ACHN (cell line): ENCODE measurements around the gene OR6Y1.

ENCODE experiments used
- DNase-seq: peaks from one replicate; pipeline ENCODE4 v3.0.0-alpha.2; 2015
- in situ Hi-C: cut with HindIII; loops from 2 replicates; pipeline ENCODE4 v1.10.0; 2017; ENCODE audit warnings: low sequenced_read_pairs, low pct_ligation_motif_present, low pct_unique_long_range_greater_than_20kb

The OR6Y1 gene, protein sequence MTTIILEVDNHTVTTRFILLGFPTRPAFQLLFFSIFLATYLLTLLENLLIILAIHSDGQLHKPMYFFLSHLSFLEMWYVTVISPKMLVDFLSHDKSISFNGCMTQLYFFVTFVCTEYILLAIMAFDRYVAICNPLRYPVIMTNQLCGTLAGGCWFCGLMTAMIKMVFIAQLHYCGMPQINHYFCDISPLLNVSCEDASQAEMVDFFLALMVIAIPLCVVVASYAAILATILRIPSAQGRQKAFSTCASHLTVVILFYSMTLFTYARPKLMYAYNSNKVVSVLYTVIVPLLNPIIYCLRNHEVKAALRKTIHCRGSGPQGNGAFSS

DNA sequence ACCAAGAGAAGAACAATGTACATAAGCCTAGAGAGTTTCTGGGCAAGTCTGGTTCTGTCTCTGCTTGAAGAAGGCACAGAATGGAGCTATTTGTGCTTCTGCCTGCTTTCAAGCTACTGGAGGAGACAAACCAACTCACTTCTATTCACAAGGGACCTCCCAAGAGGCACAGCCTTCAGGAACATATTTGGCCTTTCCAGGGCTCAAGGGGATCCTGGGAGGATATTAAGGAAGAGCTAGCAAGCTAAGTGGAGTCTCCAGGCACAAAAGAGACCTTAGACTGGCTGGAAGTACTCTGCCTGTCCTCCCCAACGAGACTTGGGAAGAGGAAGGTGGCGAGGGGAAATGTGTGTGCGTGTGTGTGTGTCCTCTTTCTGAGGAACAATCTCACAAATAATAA is at the start of gene OR6Y1:
Gene OR6Y1, minus strand, starts transcription at position 54 of the 400 bp plus-strand sequence. CDS start 6,300 bp downstream, outside the sequence.
- in situ Hi-C loops, result no loop called here
- no peak for DNase-seq

DNA sequence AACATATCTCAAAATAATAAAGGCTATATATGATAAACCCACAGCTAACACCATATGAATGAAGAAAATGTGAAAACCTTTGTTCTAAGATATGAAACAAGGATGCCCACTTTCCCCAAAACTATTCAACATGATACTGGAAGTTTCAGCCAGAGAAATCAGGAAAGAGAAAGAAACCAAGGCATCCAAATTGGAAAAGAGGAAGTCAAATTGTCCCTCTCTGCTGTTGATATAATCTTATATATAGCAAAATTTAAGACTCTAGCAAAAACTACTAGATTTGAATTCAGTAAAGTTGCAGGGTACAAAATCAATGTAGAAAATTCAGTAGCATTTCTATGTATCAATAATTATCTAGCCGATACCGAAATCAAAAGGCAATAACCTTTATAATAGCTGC is 46.5 kb upstream of the OR6Y1 start:
- in situ Hi-C loops, result no loop called here
- DNase-seq, result no peak

DNA sequence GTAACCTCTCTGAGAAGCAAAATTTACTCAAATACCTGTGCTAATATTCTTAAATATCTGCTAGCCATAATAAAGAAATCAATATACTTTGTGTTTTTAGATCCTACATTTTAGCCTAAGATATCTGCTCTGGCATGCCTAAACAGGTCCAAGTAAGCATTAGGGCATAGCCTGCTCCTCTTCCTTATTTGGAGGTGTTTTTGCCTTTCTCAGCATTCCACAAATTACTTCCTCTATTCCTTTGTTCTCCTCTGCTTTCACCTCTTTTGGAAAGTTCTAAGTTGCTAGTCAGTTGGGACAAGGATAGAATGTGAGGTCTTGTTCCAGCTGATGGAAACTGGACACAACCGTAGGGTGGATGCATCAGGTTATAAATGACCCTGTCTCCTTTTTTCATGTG is 32.7 kb upstream of the OR6Y1 start:
- in situ Hi-C loops, result no loop called here
- DNase-seq, result no peak

DNA sequence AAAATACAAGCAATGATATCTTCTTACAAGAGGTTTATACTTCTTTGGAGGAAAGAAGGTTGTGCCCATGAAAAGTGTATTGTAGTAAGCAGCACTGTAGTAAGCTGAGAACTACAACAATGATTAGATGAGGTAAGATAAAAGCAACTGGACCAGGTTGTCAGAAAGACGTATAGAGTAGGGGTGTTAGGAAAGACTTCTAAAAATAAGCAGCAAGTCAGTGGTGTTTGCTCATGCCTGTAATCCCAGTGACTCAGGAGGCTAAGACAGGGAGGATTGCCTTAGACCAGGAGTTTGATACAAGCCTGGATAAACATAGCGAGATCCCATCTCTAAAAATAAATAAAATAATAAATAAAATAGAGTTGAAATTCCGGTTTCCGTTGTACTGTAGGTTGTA is 29.8 kb upstream of the OR6Y1 start:
- no peak for DNase-seq
- in situ Hi-C loops, result no loop called here

DNA sequence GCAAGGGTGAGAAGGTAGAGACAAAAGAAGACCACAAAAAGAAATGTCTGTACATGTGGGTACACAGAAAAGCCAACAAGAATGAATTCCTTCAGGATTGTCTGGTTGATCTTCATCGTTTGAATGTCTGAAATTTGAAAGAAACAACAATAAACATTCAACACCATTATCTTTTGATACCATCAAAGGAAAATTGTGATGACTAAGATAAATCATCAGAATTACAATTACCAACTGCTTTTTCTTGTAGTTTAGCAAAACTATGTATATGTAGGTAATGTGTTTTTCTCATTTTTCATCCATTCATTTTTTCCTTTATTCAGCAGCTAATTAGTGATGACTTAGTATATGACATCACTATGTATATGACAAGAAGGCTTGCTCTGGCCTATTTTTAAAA is 25.5 kb upstream of the OR6Y1 start, which contains the start of gene OR10X1:
Gene OR10X1, minus strand, starts transcription at position 167 of the 400 bp plus-strand sequence. Its CDS starts 0 bp downstream, at position 167.
- in situ Hi-C loops, result no loop called here
- no peak for DNase-seq

DNA sequence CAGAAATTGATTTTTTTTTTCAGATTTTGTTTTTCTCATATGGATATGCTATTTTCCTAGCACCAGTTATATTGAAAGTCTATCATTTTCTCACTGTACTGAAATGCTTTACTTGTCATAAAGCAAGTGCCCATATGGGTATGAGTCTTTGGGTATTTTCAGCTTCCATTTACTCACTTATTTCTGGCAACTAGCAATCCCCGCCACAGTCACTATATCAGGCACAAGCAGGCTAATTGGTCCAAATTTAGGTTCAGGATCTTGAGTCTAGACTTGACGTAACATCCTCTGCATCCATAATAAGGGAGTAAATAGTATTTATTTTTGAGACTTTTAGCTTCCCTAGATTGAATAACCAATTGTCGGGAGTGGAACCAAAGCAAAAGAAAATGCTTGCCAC is 23.4 kb upstream of the OR6Y1 start:
- no peak for DNase-seq
- in situ Hi-C loops, result no loop called here

DNA sequence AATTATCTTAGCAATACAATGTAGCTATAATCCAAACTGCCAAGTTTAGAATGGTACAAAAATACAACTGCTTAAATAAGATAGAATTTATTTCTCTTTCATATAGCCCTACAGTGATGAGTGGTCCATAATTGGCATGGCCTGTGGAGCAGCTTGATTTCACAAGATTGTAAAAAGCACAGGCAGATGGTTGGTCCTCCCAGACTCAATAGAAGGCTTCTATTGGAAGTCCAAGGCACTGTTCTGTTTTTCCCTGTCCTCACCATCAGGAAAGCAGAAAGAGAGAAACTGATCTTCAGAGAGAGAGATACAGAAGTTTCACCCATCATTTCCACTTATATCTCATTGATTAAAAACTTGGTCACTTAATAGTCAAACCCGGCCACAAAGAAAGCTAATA is 18.0 kb upstream of the OR6Y1 start:
- in situ Hi-C loops, result no loop called here

DNA sequence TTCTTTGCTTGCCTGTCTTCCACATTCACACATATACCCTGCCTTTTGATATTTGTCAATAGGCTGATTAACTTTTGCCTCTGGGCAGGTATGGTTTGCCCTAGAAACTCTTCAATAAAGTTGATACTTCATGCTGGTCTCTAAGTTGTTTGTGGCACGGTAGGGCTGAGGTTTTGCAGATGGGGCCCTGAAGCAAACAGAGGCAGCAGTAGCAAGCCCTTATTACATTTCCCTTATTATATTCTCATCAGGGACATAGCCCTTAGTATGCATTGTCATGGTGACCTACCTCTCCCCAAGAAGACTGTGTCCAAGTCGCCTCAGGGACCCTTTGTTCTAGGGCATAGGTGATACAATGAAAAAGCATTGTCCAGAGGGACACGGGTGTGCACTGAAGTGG is 16.3 kb upstream of the OR6Y1 start, which contains the start of gene OR6P1:
Gene OR6P1, minus strand, starts transcription at position 101 of the 400 bp plus-strand sequence. CDS start 6,976 bp downstream, outside the sequence.
- in situ Hi-C loops, result no loop called here

More for the DNA sequence above, 18.0 kb upstream of the OR6Y1 start:
- no peak for DNase-seq

DNA sequence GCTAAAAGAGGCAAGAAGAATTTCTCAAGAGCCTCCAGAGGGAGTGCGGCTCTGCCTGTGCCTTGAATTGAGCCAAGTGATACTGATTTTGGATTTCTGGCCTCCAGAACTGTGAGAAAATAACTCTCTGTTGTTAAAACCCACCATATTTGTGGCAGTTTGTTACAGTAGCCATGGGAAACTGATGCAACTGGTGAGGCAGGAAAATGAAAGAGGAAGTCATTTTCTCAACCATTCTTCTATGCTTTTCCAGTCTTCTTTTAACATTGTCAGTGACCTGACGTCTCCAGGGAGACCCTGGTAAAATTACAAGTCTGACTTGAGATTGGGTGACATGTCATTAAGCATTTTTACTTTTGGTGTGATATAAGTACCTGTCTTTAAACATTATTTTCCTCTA is 10.4 kb upstream of the OR6Y1 start:
- DNase-seq, result no peak
- in situ Hi-C loops, result no loop called here

More for the DNA sequence above, 16.3 kb upstream of the OR6Y1 start, which contains the start of gene OR6P1:
- no peak for DNase-seq

DNA sequence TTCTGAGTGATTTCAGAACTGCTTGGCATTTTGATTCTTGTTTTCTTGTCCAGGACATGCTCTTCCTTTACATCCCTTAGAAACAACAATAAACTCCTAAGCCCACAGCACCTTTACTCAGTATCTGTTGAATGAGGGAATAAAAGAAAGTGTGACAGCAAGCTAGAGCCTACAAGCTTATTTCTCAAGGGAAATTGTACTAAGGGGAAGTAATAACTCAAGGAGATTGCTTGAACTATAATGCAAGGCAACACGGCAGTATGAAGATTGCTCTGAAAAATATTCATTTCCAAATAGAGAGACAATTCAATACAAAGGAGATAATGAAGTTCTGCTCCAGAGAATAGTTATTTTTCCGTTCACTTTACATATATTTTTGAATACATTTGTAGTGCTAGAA is 9.6 kb upstream of the OR6Y1 start:
- in situ Hi-C loops, result no loop called here

DNA sequence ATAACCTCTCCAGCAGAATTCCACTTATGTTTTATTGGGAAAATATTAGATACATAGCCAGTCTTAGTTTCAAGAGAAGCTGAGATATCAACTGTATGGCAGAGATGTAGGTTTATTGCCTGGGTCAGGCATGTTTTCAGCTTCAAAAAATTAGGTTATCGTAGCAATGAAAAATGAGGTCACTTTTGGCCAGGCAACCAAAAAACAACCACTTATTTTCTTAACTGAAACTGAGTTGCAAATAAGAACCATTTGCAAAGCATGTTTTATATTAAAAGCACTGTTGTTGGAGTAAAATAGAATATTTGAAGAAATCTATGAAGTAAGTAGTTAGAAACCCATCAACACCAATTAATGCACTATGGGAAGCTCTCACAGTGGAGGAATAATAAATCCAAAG is 5.5 kb upstream of the OR6Y1 start:
- in situ Hi-C loops, result no loop called here
- DNase-seq, result no peak

More for the DNA sequence above, 9.6 kb upstream of the OR6Y1 start:
- no peak for DNase-seq

DNA sequence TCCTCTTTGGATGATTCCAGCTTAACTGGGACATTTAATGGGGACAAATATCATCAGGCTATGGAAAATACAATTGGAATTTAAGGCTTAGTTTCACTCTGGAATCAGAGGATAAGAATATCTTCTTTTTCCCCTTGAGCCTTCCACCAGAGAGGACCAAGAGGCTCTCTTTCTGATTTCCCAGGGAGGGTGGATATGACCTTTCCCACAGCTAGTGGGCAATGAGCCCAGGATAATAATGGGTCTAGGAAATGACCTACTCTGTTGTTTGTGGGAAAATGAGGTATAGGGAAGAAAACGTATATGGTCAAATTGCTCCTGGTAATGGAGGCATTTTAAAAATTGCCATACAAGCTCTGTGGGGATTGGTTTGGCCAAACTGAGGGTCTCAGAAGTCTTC is 1.9 kb downstream of the OR6Y1 start:
- in situ Hi-C loops, result no loop called here

DNA sequence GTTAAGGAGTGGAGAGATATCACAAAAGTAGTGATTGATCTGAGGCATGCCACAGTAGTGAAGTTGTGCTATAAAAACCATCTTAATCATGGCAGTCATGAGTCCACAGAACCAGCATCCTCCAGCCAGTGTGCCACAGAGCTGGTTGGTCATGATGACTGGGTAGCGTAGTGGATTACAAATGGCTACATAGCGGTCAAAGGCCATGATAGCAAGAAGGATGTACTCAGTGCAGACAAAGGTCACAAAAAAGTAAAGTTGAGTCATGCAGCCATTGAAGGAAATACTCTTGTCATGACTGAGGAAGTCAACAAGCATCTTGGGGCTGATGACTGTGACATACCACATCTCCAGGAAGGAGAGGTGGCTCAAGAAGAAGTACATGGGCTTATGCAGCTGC is 6.7 kb downstream of the OR6Y1 start:
- in situ Hi-C loops, result no loop called here
- DNase-seq, result no peak

More for the DNA sequence above, 1.9 kb downstream of the OR6Y1 start:
- DNase-seq, result no peak

DNA sequence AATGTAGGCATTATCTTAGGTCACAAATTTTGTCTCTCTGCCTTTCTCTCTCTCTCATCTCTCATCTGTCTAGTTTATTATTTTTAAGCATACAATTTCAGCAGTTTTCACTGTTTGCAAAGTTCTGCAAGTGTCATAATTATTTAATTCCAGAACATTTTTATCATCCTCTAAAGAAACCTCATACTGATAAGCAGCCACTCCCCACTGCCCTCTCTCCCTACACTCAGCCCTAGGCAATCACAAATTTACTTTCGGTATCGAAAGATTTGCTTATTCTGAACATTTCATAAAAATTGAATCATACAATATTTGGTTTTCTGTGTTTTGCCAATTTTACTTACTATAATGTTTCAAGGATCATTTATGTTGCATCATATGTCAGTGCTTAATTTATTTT is 16.6 kb downstream of the OR6Y1 start:
- DNase-seq, result no peak
- in situ Hi-C loops, result no loop called here

DNA sequence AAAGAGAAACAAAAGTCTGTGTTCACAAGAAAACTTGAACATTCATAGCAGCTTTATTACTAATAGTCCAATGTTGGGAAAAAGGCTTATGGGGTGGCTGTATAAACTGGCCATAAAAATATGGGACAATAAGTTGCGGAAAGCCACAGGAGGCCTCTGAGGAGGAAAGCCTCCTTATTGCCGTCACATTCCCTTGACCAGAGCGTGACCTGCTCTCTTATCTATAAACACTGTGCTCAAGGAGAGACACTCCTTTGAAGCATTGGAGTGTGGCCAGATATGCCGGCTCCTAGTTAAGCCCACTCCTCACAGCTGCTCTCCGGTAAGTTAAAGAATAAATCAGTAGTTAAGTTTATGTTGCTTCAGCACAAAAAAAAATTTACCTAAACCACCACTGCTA is 19.7 kb downstream of the OR6Y1 start:
- in situ Hi-C loops, result no loop called here
- no peak for DNase-seq

DNA sequence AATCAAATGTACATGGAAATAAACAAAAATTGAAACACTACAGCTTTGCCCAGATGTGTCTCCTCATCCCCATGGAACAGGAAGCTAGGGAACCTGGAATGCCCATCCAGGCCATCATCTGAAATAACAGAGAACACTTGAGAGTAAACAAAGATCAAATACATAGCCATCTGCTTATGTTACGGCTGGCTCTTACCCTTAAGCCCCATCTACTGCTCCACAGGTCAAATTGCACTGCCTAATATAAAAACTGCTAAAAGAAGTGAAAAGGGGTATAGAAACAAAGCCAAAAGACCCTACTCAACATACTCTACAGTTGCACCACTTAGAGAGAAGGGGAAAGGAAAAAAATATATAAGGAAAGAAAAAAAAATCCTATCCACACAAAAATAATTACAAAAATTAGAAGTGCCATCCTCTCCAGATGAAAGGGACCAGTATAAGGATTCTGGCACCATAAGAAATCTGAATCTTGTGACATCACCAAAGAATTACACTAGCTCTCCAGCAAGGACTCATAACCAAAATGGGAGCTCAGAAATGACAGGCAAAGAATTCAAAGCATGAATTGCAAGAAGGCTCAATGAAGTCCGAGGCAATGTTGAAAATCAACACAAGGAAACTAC is 26.9 kb downstream of the OR6Y1 start:
- no peak for DNase-seq
- in situ Hi-C loops, result no loop called here

DNA sequence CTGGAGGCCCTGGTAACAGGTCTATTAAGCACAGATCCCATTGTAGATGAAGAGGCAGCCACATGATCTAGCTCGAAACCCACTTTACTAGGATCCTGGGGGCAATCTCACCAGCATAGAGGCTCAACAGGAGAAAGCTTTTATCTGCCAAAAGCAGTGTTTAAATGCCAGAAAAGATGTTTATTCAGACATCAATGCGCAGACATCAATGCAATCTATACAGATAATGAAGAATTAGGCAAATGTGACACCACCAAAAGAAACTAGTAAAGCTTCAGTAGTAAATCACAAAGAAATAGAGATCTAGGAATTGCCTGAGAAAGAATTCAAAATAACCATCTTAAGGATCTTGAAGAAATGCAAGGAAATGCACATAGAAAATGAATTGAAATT is 32.5 kb downstream of the OR6Y1 start:
- no peak for DNase-seq
- in situ Hi-C loops, result no loop called here

DNA sequence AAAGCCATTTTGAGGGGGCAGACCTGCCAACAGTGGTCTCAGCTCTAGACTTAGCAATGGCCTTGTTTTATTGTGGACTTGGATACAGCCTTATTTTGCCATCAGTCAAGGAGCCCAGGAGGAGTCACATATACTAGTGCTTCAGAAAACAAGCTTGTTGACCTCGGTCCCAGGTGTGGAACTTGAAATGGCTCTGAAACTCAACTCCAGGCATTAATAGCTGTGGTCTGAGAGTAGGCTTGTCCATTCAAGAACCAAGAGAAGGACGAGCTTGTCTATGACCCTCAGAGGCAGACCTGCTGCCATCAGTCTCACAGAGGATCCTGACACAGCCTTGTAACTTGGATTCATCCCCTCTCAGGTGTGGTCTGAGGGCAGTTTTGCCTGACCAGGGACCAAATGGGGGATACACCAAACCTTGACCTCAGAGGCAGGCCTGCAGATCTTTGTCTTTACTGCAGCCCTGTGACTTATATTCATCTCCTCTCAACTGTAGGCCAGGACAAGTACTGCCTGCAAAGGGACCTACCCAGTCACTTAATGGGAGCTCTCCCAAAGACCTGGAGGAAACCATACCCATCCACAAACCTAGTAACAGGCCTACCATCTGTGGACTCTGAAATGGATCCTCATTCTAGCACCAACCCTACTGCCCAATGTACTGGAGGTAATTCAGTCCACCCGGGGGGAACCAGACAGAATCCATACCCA is 33.1 kb downstream of the OR6Y1 start:
- DNase-seq, result no peak
- in situ Hi-C loops, result no loop called here

DNA sequence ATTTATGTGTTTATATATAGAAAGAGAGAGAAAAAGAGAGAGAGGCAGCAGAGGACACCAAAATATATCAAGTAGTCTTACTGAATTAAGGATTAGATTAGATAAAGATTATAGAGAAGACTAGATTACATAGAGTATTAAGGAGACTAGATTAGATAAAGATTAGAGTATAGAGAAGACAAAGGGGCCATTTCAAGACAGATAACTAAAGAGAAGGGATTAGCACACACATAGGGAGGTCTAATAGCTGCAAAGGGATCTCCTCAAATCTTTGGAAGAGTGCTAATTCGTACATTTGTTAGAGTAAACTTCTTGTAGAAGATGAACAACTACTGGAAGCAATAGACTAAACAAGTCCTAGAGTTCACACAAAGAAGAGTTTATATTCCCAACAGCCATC is 34.2 kb downstream of the OR6Y1 start:
- DNase-seq, result no peak
- in situ Hi-C loops, result no loop called here
